ENCODE data around the gene MRPL12. TPM values are rescaled to one million over a fixed set of nuclear protein-coding genes. Genes with fewer than 3 reads are reported as not detected.
A peak's percentile ranks its signal among the peaks of the same experiment; 100 is the strongest.

MRPL12 gene
- total and polyA plus RNA-seq, 2 of the 13 experiments (the other 11 are each of a cell fraction or from before 2014, with no cell fraction given), result 39.1 to 94.1 TPM

- TF ChIP-seq ZNF317 (CRISPR knock-in tag; IDR thresholded peaks at IDR 0.05) (0 out of 2 replicates have a peak, but pooled peaks have one; percentile 50), XRCC5 (optimal IDR thresholded peaks at IDR 0.05; ENCODE audit: low read length) (peak; percentile 96), ZNF235 (CRISPR knock-in tag; IDR thresholded peaks at IDR 0.05; ENCODE audit: borderline replicate concordance) (0 out of 2 replicates have a peak, but pooled peaks have one; percentile 21), THRA (CRISPR knock-in tag; IDR thresholded peaks at IDR 0.05; ENCODE audit: borderline replicate concordance) (peak; percentile 74; the same call in 1 of the 2 replicates), ZNF580 (CRISPR knock-in tag; IDR thresholded peaks at IDR 0.05; ENCODE audit: borderline replicate concordance, low read depth) (peak; percentile 56; the same call in 1 of the 2 replicates), ZNF251 (CRISPR knock-in tag; IDR thresholded peaks at IDR 0.05) (0 out of 2 replicates have a peak, but pooled peaks have one; percentile 16), TERF1 (CRISPR knock-in tag; IDR thresholded peaks at IDR 0.05) (no peak), ZFX (CRISPR knock-in tag; IDR thresholded peaks at IDR 0.05; ENCODE audit: low read depth) (peak; percentile 60; the same call in 1 of the 2 replicates), ZNF768 (CRISPR knock-in tag; IDR thresholded peaks at IDR 0.05) (peak; percentile 73; the same call in 1 of the 2 replicates), NBN (conservative IDR thresholded peaks at IDR 0.05) (no peak), PHF8 (CRISPR knock-in tag; IDR thresholded peaks at IDR 0.05) (peak; percentile 52; the same call in 1 of the 2 replicates), SOX5 (CRISPR knock-in tag; IDR thresholded peaks at IDR 0.05; ENCODE audit: borderline replicate concordance) (peak; percentile 34; the same call in 1 of the 2 replicates), KDM3A (CRISPR knock-in tag; IDR thresholded peaks at IDR 0.05; ENCODE audit: low read depth) (peak; percentile 91), RELA (CRISPR knock-in tag; IDR thresholded peaks at IDR 0.05) (0 out of 2 replicates have a peak, but pooled peaks have one; percentile 60), IKZF5 (CRISPR knock-in tag; IDR thresholded peaks at IDR 0.05) (peak; percentile 72; the same call in 1 of the 2 replicates), ATF4 (CRISPR knock-in tag; IDR thresholded peaks at IDR 0.05) (no peak), TAF1 (CRISPR knock-in tag; IDR thresholded peaks at IDR 0.05) (no peak), REPIN1 (CRISPR knock-in tag; IDR thresholded peaks at IDR 0.05; ENCODE audit: borderline replicate concordance, low read depth) (0 out of 2 replicates have a peak, but pooled peaks have one; percentile 23), SALL1 (CRISPR knock-in tag; IDR thresholded peaks at IDR 0.05) (peak; percentile 47; the same call in 1 of the 2 replicates), MYC (CRISPR knock-in tag; IDR thresholded peaks at IDR 0.05; ENCODE audit: borderline replicate concordance) (peak; percentile 47; the same call in 1 of the 2 replicates), PITX1 (CRISPR knock-in tag; IDR thresholded peaks at IDR 0.05) (peak; percentile 77; the same call in 1 of the 2 replicates), YY1 (IDR thresholded peaks at IDR 0.05; ENCODE audit: insufficient read depth, insufficient replicate concordance, low read depth, low read length) (peak; percentile 54), HOXA3 (CRISPR knock-in tag; IDR thresholded peaks at IDR 0.05) (peak; percentile 53; the same call in 1 of the 2 replicates)
Measured at GRCh38 chr17:81733507-81734404, 30.6 kb downstream of the MRPL12 start (continued).

Data from HepG2 (cell line).